ENCODE results near the gene ZNF2.

- TF ChIP-seq CTCF (IDR thresholded peaks at IDR 0.05) (no peak), POLR2A (IDR thresholded peaks at IDR 0.05) (no peak), POLR2AphosphoS5 (IDR thresholded peaks at IDR 0.05) (no peak)
Observed at GRCh38 chr2:95185197-95185596, 19.6 kb downstream of the ZNF2 start.

Data from breast epithelium (tissue), 3 donors.